GM19025 (cell line): Measurements from ENCODE around the gene NRG2.

ENCODE experiments used
- ATAC-seq: cut with Tn5 transposase; IDR thresholded peaks from one replicate; pipeline ENCODE4 v1.9.1; 2021; ENCODE audit warnings: mild to moderate bottlenecking, low read depth, moderate library complexity; ENCODE audit not compliant: unreplicated experiment

The NRG2 gene

DNA sequence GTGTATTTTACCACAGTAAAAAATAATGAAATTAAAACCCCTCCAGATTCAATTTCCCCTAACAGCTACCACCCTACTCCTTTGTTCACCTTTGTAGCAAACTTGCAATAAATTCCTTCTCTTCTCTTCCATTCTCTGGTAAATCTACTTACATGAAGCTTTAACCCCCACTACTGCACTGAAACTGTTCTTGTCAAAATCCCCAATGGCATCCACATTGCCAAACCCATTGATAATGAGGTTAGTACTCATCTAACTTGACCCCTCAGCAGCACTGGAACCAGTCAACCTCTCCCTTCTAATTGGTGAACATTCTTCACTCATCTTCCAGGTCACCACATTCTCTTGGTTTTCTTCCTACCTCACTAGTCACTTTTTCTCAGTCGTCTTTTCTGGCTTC is 29.6 kb downstream of the NRG2 start:
- ATAC-seq = no peak

DNA sequence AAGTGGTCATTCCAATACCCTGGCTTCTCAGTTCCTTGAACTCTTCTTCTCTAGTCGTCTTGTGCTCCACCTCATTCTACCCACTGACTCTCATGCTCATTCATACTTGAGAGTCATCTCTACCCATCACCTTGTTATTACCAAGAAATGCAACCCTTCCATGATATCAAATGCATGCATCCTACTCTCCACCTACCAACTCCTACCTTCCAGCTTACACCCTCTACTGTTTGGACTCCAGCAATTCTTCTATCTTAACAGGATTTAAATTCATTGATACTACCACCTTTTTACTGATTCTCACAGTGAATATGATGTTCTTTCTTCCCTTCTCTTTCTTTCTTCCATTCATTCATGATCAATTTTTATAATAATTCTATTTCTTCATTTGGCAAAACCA is 30.7 kb downstream of the NRG2 start:
- no peak for ATAC-seq

DNA sequence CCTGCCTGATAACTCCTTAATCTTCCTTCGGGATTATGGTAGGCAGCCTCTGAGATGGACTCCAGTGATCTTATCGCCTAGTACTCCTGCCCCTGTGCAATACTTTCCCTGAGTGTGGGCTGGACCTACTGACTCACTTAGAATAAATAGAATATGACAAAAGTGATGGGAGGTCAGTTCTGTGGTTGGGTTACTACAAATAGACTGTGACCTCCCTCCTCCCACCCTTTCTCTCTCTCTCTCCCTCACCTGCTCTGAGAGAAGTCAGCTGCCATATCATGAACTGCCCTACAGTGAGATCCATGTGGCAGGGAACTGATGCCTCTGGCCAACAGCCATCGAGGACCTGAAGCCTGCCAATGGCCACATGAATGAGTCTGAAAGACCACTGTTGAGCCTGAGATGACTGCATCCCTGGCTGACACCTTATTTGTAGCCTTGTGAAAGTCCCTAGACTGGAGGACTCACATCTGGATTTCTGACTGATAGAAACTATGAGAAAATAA is 31.7 kb downstream of the NRG2 start:
- ATAC-seq = peak; percentile 63

DNA sequence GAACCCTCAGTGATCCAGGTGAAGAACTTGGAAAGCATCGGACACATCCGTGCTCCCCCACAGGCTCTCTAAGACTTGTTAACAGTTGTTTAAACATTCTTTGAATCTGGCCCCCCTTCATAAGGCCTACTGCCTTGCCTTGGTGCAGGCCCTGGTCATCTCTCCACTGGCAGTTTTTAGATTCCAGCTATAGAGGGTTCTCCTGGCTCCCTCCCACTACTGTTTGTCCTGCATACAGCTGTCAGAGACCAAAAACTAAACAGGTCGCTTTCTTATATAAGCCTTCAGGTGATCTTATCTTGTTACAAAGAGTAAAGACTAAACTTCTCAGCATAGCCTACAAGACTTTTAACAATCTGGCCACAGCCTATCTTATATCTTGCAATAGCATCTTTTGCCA is 32.3 kb downstream of the NRG2 start:
- no peak for ATAC-seq

DNA sequence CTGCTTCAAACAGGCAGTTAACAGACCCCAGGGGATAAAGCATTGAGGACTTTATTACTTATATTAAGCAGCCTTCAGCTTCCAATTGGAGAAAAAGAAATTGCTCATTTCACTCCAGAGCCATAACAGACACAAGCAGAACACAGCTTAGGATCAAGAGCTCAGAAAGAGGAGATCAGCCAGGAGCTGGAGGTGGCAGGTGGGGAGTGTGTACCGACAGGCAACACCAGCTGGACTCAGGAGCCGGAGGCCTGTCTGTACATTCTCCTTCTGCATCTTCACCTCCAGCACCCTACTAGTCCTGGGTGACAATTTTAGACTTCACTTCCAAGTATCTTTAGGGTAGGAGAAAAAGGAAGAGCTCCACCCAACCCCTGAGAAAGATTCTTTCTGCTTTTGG is 35.8 kb downstream of the NRG2 start:
- ATAC-seq = no peak

DNA sequence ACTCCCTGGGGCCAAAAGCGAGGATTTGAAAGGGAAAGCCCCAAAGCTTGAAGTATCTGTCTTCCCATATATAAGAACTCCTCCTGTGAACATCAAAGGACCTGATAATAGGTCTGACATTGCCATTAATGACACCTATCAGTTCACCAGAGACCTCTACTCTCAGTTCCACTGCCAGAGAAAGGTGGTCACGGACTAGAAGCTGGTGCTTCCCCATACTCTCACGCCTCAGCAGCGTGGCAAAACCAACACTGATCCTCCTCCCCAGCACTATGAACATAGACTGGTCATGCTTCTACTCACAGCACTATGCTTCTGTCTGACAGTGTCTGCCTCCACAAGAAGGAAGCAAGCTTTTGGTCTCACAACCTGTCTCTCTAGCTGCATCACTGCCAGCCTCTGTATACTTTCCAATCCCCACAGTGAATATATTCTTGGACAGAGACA is 37.9 kb downstream of the NRG2 start:
- peak; percentile 93 for ATAC-seq

DNA sequence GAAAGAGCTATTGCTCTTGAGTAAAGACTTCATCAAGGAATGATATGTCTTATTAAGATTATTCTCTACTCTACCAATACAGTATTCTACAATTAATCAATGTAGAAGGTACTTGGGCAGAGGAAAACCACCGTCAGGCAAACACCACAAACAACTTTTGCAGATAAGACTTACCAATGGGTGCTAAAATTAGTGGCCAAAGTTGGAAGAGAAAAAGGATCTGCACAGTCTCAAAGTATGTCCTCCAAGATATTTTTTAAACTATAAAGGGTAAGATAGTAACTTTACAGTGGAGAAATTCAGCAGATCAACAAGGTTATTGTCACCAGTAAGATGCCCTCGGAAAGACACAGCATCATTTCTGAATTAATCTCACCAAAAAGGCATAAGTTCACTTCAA is 38.9 kb downstream of the NRG2 start:
- no peak for ATAC-seq

DNA sequence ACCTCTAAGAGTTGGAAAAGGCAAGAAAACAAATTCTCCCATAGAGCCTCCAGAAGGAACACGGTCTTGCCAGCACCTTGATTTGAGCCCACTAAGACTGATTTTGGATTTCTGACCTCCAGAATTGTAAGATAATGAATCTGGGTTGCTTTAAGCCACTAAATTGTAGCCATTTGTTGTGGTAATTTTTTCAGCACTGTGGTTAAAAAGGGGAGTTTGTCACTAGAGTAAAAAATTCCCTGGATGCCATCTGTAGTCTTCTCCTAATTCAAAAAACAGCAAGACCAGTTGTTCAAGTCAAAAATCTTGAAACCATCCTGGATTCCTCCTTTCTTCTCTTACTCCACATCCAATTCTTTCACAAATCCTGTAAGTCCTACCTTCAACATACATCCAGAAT is 39.6 kb downstream of the NRG2 start:
- ATAC-seq = no peak

DNA sequence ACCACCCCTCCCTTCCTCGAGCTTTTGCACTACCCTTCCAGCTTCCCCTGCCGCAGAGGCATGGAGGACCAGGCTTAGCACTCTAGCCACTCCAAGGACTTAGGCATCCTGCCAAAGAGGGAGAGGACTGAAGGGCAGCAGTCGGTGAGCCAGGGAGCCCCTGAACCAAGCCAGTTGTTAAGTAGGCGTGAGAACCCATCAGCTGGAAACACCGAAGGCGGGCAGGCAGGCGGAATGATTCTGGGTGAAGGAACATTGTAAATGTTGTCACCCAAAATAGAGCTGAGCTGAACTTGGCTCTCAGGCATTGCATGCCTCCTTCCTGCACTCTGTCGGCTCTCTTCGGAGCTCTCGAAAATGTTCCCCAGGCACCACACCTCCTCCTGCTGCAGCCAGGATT is 42.8 kb downstream of the NRG2 start:
- ATAC-seq = no peak

DNA sequence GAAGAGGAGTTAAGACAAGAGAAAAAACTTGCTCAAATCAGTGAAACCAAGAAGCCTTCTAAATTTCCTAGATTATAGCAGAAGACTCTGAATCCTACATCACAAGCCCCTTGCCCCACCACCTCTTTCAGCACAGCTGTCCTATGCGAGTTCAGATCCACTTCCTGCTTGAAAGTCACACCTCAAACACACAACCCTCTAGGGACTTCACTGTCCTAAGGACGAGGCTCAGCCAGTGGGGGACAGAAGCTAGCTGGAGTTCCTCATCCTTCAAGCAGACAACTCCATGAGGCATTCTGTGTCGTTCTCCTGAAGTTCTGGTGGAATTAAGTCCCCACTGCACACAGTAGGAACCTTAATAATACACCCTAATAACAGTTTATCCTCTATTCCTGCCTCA is 44.3 kb downstream of the NRG2 start:
- ATAC-seq = no peak

DNA sequence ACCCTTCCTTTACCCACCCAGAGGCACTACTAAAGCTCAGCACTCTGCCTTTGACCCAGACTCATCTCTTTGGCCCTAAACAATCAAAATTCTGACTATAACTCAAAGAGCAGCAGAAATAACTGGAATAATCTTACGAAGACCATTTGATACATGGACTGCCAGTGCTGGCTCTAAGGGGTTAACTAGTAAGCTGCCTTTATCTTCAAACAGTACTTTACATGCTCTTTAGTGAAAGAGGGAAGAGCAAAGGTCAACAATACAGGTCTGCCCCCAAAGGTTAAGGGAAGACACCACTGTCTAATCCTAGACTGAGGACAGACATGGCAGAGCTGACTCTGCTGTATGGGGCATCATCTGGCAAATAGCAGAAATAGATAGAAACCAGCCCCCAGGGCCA is 45.8 kb downstream of the NRG2 start:
- no peak for ATAC-seq

DNA sequence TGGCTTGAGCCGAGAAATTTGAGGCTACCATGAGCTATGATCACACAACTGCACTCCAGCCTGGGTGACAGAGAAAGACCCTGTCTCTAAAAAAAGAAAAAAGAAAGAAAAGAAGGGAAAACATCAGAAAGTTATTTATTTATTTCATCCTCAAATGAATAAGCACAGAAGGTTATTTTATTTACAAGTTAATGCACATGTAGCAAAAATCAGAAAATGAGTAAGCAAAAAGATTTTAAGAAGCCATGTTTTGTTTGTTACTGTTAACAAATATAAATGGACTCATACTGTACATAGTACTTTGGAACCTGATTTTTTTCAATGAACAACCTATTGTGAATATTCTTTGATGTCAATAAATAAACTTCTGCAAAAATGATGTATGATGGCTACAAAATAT is 47.2 kb downstream of the NRG2 start:
- no peak for ATAC-seq

DNA sequence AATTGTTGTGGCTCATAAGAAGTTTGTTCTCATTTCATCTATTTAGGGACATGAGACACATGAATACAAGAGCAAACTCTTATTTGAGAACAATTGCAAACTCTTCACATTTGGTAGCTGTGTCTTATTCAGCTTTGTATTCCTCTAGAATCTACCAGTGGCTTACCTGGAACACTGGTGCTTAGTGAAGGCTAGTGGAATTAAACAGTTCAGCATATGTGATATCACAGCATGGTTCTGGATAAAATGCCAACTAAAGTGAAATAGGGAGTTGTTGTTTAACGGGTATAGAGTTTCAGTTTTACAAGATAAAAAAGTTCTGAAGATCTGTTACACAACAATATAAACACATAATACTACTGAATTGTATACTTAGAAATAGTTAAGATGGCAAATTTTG is 48.9 kb downstream of the NRG2 start:
- ATAC-seq = no peak

DNA sequence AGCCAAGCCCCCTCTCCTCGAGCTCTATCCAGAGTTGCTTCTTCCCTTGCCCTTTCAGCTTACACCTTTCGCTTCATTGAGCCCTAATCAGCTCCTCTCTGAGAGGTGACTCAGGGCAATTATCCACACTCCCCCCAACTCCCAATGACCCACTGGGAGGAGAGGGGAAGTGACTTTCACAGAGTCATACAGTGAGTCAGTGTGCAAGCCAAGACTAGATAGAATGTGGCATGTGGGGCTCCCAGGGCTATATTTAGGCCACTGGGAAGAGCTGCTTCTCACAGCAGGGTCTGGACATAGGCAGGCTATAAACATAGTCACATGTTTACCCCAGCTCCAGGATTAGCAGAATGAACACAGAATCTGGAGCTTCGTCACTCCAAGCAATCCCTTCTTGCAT is 57.4 kb downstream of the NRG2 start:
- no peak for ATAC-seq

DNA sequence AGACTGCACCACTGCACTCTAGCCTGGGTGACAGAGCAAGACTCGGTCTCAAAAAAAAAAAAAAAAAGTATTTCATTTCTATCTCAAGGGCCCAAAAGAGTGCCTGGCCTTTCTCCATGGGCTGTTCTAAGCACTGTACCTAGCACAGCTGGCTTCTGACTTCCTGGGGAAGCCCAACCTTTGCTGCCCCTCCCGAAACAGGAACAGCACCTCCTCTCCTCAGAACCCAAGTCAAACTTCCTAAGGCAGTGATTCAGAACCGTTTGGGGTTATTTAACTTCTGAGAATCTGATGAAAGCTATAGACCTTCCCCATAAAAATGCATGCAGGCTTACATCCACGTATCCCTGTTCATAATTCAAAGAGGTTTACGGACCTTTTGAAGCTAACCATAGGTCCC is 57.8 kb downstream of the NRG2 start:
- ATAC-seq = no peak

DNA sequence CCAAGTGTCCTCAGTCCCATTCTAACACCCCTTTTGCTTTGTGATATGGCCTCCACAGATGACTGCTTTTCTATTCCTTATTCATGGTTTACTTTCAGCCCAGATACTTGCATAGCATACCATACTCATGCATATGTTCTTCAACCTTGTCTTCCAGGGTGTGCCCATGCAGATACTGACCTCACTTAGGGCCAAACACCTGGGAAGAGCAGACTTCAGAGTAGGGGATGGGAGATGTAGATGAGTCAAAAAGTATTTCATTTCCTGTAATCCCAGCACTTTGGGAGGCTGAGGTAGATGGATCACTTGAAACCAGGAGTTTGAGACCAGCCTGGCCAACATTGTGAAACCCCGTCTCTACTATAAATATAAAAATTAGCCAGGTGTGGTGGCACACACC is 58.3 kb downstream of the NRG2 start:
- no peak for ATAC-seq

DNA sequence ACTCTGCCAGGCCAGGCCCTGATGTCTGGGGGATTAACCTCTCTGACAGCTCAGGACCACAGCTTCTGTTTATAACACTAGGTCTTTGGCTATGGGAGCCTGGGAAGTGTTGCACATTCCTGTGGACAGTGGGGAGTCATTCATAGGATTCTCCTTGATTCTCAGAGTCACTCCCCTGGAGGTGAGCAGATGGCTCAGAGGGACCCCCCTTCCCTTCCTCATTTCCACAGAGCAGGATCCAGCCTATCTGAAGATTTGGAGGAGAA is 60.2 kb downstream of the NRG2 start:
- no peak for ATAC-seq

DNA sequence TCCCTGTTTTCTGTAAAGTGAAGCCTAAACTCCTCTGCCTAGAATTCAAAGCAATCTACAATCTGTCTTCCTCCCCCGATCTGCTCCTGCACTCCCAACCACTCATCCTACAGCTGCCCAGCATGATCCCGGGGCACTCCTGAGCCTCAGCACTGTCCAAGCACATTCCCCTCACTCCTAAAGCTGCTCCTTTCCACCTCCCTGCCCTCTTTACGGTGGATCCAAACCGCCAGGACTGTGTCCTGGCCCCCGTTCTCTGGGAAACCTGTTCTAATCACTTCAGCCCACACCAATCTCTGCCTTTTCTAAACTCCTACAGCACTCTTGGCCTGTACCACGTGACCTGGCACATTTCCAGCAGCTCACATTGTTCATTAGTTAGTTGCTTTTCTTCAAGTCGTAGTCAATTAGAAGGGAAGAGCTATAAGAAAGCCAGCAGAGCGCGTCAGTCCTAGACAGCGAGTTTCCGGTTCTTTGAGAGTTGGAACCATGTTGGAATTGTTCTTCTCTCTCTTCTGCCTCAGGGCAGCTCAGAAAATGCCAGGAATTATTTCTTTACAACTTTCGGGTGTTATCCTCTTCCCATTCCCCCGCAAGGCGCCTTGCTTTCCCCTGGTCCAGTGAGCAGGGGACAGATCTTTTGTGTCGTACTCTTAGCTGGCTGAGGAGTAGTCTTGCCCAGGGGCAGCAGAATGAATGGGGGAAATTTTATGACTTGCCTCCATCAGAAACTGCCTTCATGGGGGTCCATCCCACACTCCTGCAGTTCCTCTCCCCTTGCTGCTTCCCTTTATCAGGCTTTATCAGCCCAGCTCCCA is 60.7 kb downstream of the NRG2 start:
- ATAC-seq = no peak

DNA sequence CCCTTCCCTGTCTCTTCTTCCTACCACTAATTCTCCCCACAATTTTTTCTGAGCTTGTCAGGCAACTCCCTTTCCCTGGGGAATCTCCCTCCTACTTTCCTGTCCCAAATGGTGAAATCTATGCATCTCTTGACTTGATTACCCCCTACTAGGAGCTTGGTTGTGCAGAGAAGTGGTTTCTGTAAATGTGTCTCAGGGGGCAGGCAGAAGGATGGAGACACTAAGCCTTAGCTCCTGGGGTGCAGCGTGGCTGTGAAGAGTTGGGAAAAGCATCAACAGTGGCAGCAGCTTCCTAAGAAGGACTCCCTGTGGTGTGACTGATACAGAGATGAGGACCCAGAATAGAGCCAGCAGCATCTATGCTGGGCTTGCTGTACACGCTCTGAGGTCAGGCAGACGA is 62.3 kb downstream of the NRG2 start:
- ATAC-seq = no peak

DNA sequence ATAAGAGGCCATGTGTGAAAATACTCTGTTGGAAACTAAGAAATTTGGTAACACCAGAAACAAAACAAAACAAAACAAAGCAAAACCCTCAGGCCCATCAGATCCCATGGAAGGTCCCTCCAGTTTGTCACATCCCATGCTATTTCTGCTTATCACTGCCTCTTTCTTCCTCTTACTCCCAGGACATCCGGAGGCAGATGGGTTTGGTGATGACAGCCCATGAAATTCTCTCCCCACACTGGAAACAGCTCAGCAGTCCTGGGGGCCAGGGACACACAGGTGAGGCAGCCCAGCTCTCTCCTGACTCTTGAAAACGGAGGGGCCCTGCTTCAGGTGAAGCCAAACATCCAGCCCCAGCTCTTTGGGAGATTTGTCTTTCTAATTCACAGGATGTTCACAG is 63.2 kb downstream of the NRG2 start:
- ATAC-seq = no peak

DNA sequence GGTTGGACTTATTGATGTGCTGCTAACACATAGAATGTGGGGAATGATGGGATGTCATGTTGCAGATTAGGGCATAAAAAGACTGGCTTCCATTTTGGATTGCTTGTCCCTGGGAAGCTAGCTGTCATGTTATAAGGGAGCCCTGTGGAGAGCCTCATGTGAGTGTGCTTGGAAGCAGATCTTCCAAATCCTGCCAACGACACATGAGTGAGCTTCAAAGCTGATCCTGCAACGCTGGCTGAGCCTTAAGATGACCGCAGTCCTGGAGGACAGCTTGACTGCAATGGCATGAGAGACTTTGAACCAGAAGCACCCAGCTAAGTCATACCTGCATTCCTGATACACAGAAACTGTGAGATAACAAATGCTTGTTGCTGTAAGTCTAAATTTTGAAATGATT is 63.6 kb downstream of the NRG2 start:
- ATAC-seq = no peak

DNA sequence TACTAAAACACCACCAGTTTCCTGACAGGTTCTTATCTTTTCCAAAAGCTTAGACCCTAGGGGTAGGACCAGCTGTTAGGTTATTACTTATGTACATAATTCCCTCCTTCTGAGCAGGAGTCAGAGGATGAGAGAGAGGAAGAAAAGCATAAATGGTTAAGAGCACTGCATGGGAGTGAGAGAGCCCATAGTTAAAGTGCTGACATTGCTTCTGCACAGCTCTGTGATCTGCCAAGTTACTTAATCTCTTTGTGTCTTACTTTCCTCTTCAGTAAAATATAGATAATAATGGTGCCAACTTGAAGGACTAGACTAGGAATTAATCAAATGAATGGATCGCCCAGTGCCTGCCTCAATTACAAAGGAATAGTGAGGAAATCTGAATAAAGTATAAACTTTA is 66.4 kb downstream of the NRG2 start:
- ATAC-seq = no peak

DNA sequence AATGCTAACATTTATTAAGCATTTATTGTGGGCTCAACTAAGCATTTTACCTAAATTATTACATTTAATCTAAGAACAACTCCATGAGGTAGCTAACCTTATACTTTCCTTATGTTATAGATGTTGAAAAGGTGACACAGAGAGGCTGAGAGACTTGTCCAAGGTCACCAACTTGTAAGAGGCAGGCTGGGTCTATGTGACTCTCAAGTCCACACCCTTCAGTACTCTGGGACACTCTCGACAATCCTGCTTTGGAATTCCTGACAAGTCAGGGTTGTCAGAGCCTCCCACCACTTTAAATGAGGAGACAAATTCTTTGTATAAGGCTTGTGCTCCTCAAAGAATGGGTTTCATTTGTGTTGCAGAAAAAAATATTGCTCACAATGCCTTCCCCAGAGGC is 67.2 kb downstream of the NRG2 start:
- ATAC-seq = no peak
